Nephron (organoid): ENCODE measurements around the gene APCDD1.

Source experiments
- H3K27ac Mint-ChIP-seq, 3 experiments: 2 replicates each; pipeline ENCODE4 v1.8.0; 2020; ENCODE audit warnings: mixed read lengths in 3 of 3, mild to moderate bottlenecking in 2 of 3, moderate library complexity in 1 of 3
- H3K27me3 Mint-ChIP-seq: 2 replicates; pipeline ENCODE4 v1.8.0; 2021; ENCODE audit warnings: low read depth, mild to moderate bottlenecking, moderate library complexity, mixed read lengths
- H3K36me3 Mint-ChIP-seq: 2 replicates; pipeline ENCODE4 v1.8.0; 2020; ENCODE audit warnings: low read depth, mixed read lengths
- H3K4me1 Mint-ChIP-seq: 2 replicates; pipeline ENCODE4 v1.8.0; 2020; ENCODE audit warnings: mixed read lengths
- H3K4me3 Mint-ChIP-seq, 3 experiments: 2 replicates each; pipeline ENCODE4 v1.8.0; 2020; ENCODE audit warnings: mild to moderate bottlenecking in 3 of 3, mixed read lengths in 3 of 3, moderate library complexity in 2 of 3
- H3K9me3 Mint-ChIP-seq: 2 replicates; pipeline ENCODE4 v1.8.0; 2020; ENCODE audit warnings: mixed read lengths
- TF ChIP-seq, protein P1 (sequence below), 3 experiments: fragments of 200-600 bp; sonication (generic); IDR thresholded peaks; one replicate each; pipeline ENCODE4 v1.5.0; 2021; ENCODE audit warnings: antibody characterized with exemption in 3 of 3; ENCODE audit not compliant: unreplicated experiment in 3 of 3

Gene APCDD1

DNA sequence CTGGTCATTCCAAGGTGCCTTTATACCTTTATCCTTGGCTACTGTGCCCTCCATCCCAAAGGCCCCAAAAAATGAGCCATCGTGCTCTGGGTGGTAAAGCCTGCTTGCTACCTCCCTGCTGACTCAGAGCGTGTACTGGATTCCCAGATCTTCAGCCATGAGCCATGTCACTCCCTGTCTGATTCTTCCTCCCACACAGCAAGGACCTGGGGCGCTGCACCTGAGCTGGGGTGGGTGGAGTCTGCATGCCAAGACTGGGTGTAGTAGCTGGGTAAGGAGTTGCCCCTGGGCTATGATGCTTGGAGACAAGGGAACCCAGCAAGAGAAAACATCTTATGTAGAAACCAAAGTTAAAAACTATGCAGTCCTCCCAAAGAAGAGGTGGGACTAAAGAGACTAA, 37.2 kb upstream of the APCDD1 start:
- Mint-ChIP-seq H3K27ac (no peak overlapping the region), H3K4me1 (no peaks in the 10 kb centered on the region), H3K36me3 (no peaks in the 10 kb centered on the region), H3K9me3 (peaks cover 17% of the 10 kb centered on the region), H3K4me3 (no peak overlapping the region), H3K27me3 (peaks cover 18% of the 10 kb centered on the region)
- TF ChIP-seq, protein P1, sequence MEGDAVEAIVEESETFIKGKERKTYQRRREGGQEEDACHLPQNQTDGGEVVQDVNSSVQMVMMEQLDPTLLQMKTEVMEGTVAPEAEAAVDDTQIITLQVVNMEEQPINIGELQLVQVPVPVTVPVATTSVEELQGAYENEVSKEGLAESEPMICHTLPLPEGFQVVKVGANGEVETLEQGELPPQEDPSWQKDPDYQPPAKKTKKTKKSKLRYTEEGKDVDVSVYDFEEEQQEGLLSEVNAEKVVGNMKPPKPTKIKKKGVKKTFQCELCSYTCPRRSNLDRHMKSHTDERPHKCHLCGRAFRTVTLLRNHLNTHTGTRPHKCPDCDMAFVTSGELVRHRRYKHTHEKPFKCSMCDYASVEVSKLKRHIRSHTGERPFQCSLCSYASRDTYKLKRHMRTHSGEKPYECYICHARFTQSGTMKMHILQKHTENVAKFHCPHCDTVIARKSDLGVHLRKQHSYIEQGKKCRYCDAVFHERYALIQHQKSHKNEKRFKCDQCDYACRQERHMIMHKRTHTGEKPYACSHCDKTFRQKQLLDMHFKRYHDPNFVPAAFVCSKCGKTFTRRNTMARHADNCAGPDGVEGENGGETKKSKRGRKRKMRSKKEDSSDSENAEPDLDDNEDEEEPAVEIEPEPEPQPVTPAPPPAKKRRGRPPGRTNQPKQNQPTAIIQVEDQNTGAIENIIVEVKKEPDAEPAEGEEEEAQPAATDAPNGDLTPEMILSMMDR (IDR thresholded peaks at IDR 0.05; ENCODE audit: unreplicated experiment in 3 of 3): no peak

DNA sequence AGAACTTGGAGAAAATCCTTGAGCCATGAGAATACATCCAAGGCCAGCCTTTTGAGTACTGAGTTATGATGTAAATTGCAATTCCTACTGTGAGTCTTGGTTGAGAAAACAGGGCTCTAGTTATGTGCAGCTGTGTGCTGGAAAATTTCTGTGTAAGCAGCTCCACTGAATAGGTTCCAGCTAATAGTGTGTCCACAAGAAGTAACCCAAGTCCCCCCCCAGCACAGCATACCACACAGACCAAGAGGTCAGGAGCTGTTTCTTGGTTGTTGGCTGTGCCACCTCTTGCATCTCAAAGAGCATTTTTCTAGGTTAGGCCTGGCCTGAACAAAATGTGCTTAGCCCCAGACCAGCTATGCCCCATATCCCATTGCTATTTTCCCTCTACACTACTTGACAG, 36.8 kb upstream of the APCDD1 start:
- H3K4me3 Mint-ChIP-seq: no peak overlapping the region
- H3K9me3 Mint-ChIP-seq: peaks cover 17% of the 10 kb centered on the region
- H3K27me3 Mint-ChIP-seq: peaks cover 18% of the 10 kb centered on the region
- TF ChIP-seq, protein P1 (IDR thresholded peaks at IDR 0.05; ENCODE audit: unreplicated experiment in 3 of 3): no peak
- no peaks in the 10 kb centered on the region for H3K36me3 Mint-ChIP-seq
- no peak overlapping the region for H3K27ac Mint-ChIP-seq
- no peaks in the 10 kb centered on the region for H3K4me1 Mint-ChIP-seq

DNA sequence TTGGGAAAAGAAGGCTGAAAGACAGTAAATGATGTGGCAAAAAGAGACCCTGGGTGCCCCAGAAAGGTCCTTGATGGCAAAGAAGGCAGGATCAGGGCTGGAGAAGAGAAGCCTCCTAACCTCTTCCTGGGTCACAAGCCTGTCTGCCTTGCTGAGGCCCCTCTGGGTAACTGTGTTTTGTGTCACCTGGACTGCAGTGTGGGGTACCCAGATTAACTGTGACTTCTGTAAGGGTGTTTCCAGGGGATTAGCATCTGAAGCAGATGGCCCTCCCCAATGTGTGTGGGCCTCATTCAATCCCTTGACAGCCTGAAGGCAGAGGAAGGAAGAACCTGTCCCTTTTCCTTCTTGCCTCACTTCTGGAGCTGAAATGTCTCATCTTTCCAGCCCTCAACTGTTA, 35.6 kb upstream of the APCDD1 start:
- TF ChIP-seq, protein P1 (IDR thresholded peaks at IDR 0.05; ENCODE audit: unreplicated experiment in 3 of 3): no peak
- H3K9me3 Mint-ChIP-seq: peaks cover 14% of the 10 kb centered on the region
- H3K27me3 Mint-ChIP-seq: peaks cover 18% of the 10 kb centered on the region
- no peaks in the 10 kb centered on the region for H3K36me3 Mint-ChIP-seq
- no peaks in the 10 kb centered on the region for H3K4me1 Mint-ChIP-seq
- H3K27ac Mint-ChIP-seq: no peak overlapping the region
- no peak overlapping the region for H3K4me3 Mint-ChIP-seq

DNA sequence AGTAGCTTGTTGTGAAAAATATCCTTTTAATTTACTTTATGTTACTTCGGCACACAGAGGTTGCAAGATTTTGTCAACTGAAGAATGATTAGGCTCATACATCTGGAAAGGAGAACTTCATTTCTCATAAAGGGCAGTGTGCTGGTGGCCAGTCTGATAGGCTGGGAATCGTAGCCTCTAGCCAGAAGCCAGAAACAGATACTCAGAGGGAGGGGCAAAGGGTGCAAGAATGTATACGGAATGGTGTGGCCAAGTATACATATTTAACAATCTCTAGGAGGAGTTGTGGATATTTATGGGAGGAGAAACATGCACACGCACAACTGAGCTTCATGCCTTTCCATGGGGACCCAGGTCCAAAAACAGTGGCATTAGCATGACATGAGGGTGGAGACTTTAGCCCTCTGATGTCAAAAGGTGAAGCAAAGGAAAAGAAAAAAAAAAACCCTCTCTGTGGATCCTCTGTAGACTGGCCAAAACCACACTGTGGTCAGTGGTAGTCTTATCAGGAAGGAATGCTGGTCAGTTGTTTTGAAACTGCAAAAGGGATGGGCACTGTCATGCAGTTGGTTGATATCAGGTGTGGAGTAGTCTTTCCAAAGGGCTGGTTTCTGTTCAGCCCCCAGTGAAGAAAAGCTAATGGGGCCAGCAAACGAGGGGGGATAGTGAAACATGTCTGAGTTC, 34.9 kb upstream of the APCDD1 start:
- H3K27ac Mint-ChIP-seq: no peak overlapping the region
- H3K4me1 Mint-ChIP-seq: peaks cover 7% of the 10 kb centered on the region
- H3K4me3 Mint-ChIP-seq: no peak overlapping the region
- H3K9me3 Mint-ChIP-seq: peaks cover 14% of the 10 kb centered on the region
- no peaks in the 10 kb centered on the region for H3K36me3 Mint-ChIP-seq
- TF ChIP-seq, protein P1 (IDR thresholded peaks at IDR 0.05; ENCODE audit: unreplicated experiment in 3 of 3): no peak
- H3K27me3 Mint-ChIP-seq: peaks cover 22% of the 10 kb centered on the region

DNA sequence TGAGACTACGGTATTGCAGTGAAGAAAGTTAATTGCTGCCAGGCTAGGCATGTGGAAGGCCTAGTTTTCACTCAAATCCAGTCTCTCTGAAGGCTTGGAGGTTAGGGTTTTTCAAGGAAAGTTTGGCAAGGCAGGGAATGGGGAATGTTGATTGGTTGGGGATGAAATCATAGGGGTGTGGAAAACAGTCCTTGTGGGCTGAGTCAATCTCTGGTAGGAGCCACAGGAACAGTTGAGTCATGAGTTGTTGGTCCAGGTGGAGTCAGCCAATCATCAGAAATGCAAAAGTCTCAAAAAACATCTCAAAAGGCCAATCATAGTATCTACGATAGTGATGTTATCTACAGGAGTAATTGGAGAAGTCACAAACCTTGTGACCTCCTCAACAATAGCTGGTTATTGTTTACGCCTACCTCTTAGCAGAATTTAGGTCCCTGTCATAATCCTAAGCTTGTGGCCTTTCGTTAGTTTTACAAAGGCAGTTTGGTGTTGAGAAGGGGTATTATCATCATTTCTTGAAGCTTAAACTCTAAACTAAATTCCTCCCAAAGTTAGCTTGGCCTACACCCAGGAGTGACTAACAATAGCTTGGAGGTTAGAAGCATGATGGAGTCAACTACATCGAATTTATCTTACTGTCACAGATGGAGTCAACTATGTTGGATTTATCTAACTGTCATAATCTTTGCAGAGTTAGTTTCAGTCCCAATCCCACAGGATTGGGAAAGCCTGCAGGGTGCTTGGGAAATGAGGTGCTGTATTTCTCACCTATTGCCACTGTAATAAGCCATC, 33.7 kb upstream of the APCDD1 start:
- H3K9me3 Mint-ChIP-seq: peaks cover 14% of the 10 kb centered on the region
- no peak overlapping the region for H3K27ac Mint-ChIP-seq
- TF ChIP-seq, protein P1 (IDR thresholded peaks at IDR 0.05; ENCODE audit: unreplicated experiment in 3 of 3): no peak
- peaks cover 25% of the 10 kb centered on the region for H3K27me3 Mint-ChIP-seq
- H3K36me3 Mint-ChIP-seq: no peaks in the 10 kb centered on the region
- H3K4me3 Mint-ChIP-seq: no peak overlapping the region
- H3K4me1 Mint-ChIP-seq: peaks cover 10% of the 10 kb centered on the region
